HCT116 (cell line): Measurements from ENCODE around the gene DPH2. TPM values are rescaled to one million over a fixed set of nuclear protein-coding genes. Genes with fewer than 3 reads are reported as not detected.

Experiments
- ATAC-seq: fragments of 200-7000 bp; cut with Tn5 transposase; 2 replicates; pipeline ENCODE4 v1.9.1; 2020; ENCODE audit warnings: mild to moderate bottlenecking, moderate library complexity
- BruUV-seq: library from RNA; stranded (reverse); fragments of 400-500 nt; replicated peaks from 2 replicates; lab custom pipeline; 2021; lab: Mats Ljungman, UMichigan
- CTCF ChIA-PET: fragments of 300-600 bp; sonication (Branson Sonifier 250); formaldehyde crosslinking; loops from one replicate; lab custom pipeline; 2021; ENCODE audit warnings: antibody characterized with exemption; lab: Charles Lee
- POLR2A ChIA-PET: fragments of 300-600, 350-600 bp; sonication (Branson Sonifier 250); formaldehyde crosslinking; loops from one replicate; lab custom pipeline; 2021; ENCODE audit warnings: antibody characterized with exemption; lab: Charles Lee
- RAD21 ChIA-PET, 2 experiments: fragments of 300-600 bp; sonication (Branson Sonifier 250); formaldehyde crosslinking; loops; one replicate each; lab custom pipeline; 2023; ENCODE audit warnings: low total read pairs in 2 of 2; ENCODE audit not compliant: uncharacterized antibody in 2 of 2, unreplicated experiment in 2 of 2, low non-redundant PET in 1 of 2; lab: Charles Lee
- DNase-seq: peaks from one replicate; pipeline ENCODE4 v3.0.0-alpha.2; 2010; ENCODE audit warnings: low read depth, low spot score
- H2AFZ ChIP-seq: fragments of 200-600 bp; shearing (Covaris generic), sonication (generic); 2 replicates; pipeline ENCODE4 v1.6.1; 2017; ENCODE audit warnings: low read depth, mixed run types, mixed read lengths, antibody characterized with exemption, low read length; ENCODE audit not compliant: poor library complexity, severe bottlenecking
- H3K27ac ChIP-seq: 2 replicates; pipeline ENCODE4 v1.5.1; 2012; ENCODE audit warnings: low read depth, low read length
- H3K27me3 ChIP-seq: fragments of 200-600 bp; sonication (generic); 2 replicates; pipeline ENCODE4 v1.6.1; 2016; ENCODE audit warnings: mixed run types, low read length, mixed read lengths; ENCODE audit not compliant: insufficient read depth
- H3K36me3 ChIP-seq, 2 experiments: fragments of 200-500 bp in 1 of 2; fragments of 200-600 bp in 1 of 2; sonication (Bioruptor generic) in 1 of 2; sonication (generic) in 1 of 2; 2 replicates each; pipeline versions ENCODE4 v1.5.1 to v1.6.1; 2014 to 2016; ENCODE audit warnings: low read length in 2 of 2, inconsistent platforms in 1 of 2, mixed read lengths in 1 of 2, mixed run types in 1 of 2; ENCODE audit not compliant: insufficient read depth in 2 of 2, control insufficient read depth in 1 of 2
- H3K4me1 ChIP-seq, 2 experiments: fragments of 200-600 bp in 1 of 2; sonication (generic) in 1 of 2; 2 replicates each; pipeline versions ENCODE4 v1.5.1 to v1.6.1; 2012 to 2017; ENCODE audit warnings: low read length in 2 of 2, inconsistent platforms in 1 of 2, mild to moderate bottlenecking in 1 of 2, mixed read lengths in 1 of 2, mixed run types in 1 of 2, moderate library complexity in 1 of 2; ENCODE audit not compliant: insufficient read depth in 2 of 2, control insufficient read depth in 1 of 2
- H3K4me2 ChIP-seq: fragments of 200-600 bp; sonication (generic); 2 replicates; pipeline ENCODE4 v1.6.1; 2017; ENCODE audit warnings: mixed run types, low read length, mixed read lengths
- H3K4me3 ChIP-seq, 2 experiments: fragments of 200-600 bp in 1 of 2; sonication (generic) in 1 of 2; replicated peaks in 1 of 2; 2 replicates each; pipeline ENCODE4 v1.5.1; 2011 to 2016; ENCODE audit warnings: low read length in 2 of 2, control low read depth in 1 of 2, low read depth in 1 of 2, mild to moderate bottlenecking in 1 of 2, mixed read lengths in 1 of 2, mixed run types in 1 of 2
- H3K79me2 ChIP-seq: fragments of 200-600 bp; sonication (generic); 2 replicates; pipeline ENCODE4 v1.6.1; 2017; ENCODE audit warnings: mild to moderate bottlenecking, mixed run types, low read length, moderate library complexity, mixed read lengths; ENCODE audit not compliant: insufficient read depth
- H3K9ac ChIP-seq: fragments of 200-600 bp; sonication (generic); 2 replicates; pipeline ENCODE4 v1.6.1; 2016; ENCODE audit warnings: low read length, mixed read lengths
- H3K9me2 ChIP-seq: fragments of 200-600 bp; sonication (generic), shearing (Covaris generic); 2 replicates; pipeline ENCODE4 v1.6.1; 2017; ENCODE audit warnings: mixed run types, mild to moderate bottlenecking, moderate library complexity; ENCODE audit not compliant: insufficient read depth
- H3K9me3 ChIP-seq, 2 experiments: fragments of 200-500 bp in 1 of 2; fragments of 200-600 bp in 1 of 2; sonication (Bioruptor generic) in 1 of 2; sonication (generic) in 1 of 2; 2 replicates each; pipeline ENCODE4 v1.6.1; 2014 to 2017; ENCODE audit warnings: low read length in 2 of 2, mixed read lengths in 2 of 2, inconsistent platforms in 1 of 2, low read depth in 1 of 2, mild to moderate bottlenecking in 1 of 2, mixed run types in 1 of 2, moderate library complexity in 1 of 2; ENCODE audit not compliant: control insufficient read depth in 1 of 2, insufficient read depth in 1 of 2
- H4K20me1 ChIP-seq: fragments of 200-600 bp; sonication (generic), shearing (Covaris generic); 2 replicates; pipeline ENCODE4 v1.6.1; 2017; ENCODE audit warnings: mixed run types, mild to moderate bottlenecking, moderate library complexity; ENCODE audit not compliant: insufficient read depth
- ELF1 ChIP-seq: IDR thresholded peaks from 2 replicates; pipeline ENCODE4 v1.6.1; 2012; ENCODE audit warnings: low read depth, borderline replicate concordance
- EZH2 ChIP-seq: fragments of 200-600 bp; sonication (generic); IDR thresholded peaks from 2 replicates; pipeline ENCODE4 v1.6.1; 2017; ENCODE audit warnings: antibody characterized with exemption, mixed run types
- EZH2phosphoT487 ChIP-seq: fragments of 200-600 bp; IDR thresholded peaks from 2 replicates; pipeline ENCODE4 v1.6.1; 2018; ENCODE audit warnings: antibody characterized with exemption, borderline replicate concordance
- POLR2A ChIP-seq: IDR thresholded peaks from 2 replicates; pipeline ENCODE4 v1.7.0; 2011; ENCODE audit warnings: borderline replicate concordance; ENCODE audit not compliant: insufficient read depth, insufficient read length; ENCODE audit errors: extremely low read depth
- ZNF274 ChIP-seq: fragments of 200-500 bp; sonication (Bioruptor generic); IDR thresholded peaks from 2 replicates; pipeline ENCODE4 v1.6.1; 2014; ENCODE audit warnings: mild to moderate bottlenecking, low read depth, low read length, inconsistent platforms
- intact Hi-C: fragments of 100-400 bp; cut with micrococcal nuclease; formaldehyde crosslinking; loops from 2 replicates; pipeline ENCODE4 v1.10.0; 2022
- total RNA-seq: library from RNA; stranded (reverse); gene quantifications from one replicate; pipeline ENCODE4 v1.2.1, GENCODE V29; 2021; ENCODE audit not compliant: unreplicated experiment
- TF ChIP-seq, protein P1 (sequence below), 3 experiments: fragments of 200-600 bp in 1 of 3; sonication (generic) in 1 of 3; IDR thresholded peaks in 2 of 3; conservative IDR thresholded peaks in 1 of 3; 2 replicates each; pipeline ENCODE4 v1.5.1; 2012 to 2017; ENCODE audit warnings: low read depth in 2 of 3, low read length in 2 of 3, antibody characterized with exemption in 1 of 3, borderline replicate concordance in 1 of 3, control low read depth in 1 of 3, mild to moderate bottlenecking in 1 of 3, mixed read lengths in 1 of 3, mixed run types in 1 of 3, moderate library complexity in 1 of 3; ENCODE audit not compliant: insufficient read depth in 1 of 3
- TF ChIP-seq, protein P2 (sequence below): IDR thresholded peaks from 2 replicates; pipeline ENCODE4 v1.6.1; 2011; ENCODE audit warnings: mild to moderate bottlenecking, low read length, moderate library complexity; ENCODE audit not compliant: insufficient replicate concordance; ENCODE audit errors: extremely low read depth

Gene DPH2
- total RNA-seq, 1 experiment from 2014 or later: 53.2 TPM

DNA sequence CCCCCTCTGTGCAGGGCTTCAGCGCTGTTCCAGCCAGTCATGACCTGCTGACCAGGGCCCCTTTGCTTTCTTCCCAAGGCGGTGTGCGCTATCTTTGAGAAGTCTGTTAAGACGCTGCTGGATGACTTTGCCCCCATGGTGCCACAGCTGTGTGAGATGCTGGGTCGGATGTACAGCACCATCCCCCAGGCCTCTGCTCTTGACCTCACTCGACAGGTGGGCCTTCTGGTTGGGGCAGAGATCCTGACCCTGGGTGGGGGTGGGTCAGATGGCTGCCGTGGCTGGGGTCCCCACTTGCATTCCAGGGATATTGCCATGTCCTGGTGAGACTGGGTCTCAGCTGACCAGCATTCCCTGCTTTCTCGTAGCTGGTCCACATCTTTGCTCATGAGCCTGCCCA, 9.0 kb upstream of the DPH2 start:
- Histone ChIP-seq H3K36me3 (peaks cover 0 to 4% of the 10 kb centered on the region in 2 experiments; a peak in 2 of 4 replicates), H3K9me3 (no peaks in the 10 kb centered on the region), H3K27ac (no peak overlapping the region), H3K4me1 (no peaks in the 10 kb centered on the region), H2AFZ (no peak overlapping the region), H3K27me3 (no peaks in the 10 kb centered on the region), H3K79me2 (no peaks in the 10 kb centered on the region), H3K4me2 (no peak overlapping the region), H3K4me3 (no peak overlapping the region), H3K9me2 (no peaks in the 10 kb centered on the region)
- intact Hi-C loops: no loop called here
- no peak for ATAC-seq
- no TSS peak for BruUV-seq
- CTCF ChIA-PET: no interaction called here
- TF ChIP-seq EZH2: no peak
- no peak for TF ChIP-seq POLR2A
- TF ChIP-seq ZNF274: no peak
- no peak for TF ChIP-seq ELF1
- TF ChIP-seq EZH2phosphoT487: no peak
- TF ChIP-seq, protein P1, sequence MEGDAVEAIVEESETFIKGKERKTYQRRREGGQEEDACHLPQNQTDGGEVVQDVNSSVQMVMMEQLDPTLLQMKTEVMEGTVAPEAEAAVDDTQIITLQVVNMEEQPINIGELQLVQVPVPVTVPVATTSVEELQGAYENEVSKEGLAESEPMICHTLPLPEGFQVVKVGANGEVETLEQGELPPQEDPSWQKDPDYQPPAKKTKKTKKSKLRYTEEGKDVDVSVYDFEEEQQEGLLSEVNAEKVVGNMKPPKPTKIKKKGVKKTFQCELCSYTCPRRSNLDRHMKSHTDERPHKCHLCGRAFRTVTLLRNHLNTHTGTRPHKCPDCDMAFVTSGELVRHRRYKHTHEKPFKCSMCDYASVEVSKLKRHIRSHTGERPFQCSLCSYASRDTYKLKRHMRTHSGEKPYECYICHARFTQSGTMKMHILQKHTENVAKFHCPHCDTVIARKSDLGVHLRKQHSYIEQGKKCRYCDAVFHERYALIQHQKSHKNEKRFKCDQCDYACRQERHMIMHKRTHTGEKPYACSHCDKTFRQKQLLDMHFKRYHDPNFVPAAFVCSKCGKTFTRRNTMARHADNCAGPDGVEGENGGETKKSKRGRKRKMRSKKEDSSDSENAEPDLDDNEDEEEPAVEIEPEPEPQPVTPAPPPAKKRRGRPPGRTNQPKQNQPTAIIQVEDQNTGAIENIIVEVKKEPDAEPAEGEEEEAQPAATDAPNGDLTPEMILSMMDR (IDR thresholded peaks at IDR 0.05 in 2 of 3, conservative IDR thresholded peaks at IDR 0.05 in 1 of 3; ENCODE audit: borderline replicate concordance in 1 of 3, insufficient read depth in 1 of 3, low read depth in 2 of 3, low read length in 2 of 3): no peak
- TF ChIP-seq, protein P2, sequence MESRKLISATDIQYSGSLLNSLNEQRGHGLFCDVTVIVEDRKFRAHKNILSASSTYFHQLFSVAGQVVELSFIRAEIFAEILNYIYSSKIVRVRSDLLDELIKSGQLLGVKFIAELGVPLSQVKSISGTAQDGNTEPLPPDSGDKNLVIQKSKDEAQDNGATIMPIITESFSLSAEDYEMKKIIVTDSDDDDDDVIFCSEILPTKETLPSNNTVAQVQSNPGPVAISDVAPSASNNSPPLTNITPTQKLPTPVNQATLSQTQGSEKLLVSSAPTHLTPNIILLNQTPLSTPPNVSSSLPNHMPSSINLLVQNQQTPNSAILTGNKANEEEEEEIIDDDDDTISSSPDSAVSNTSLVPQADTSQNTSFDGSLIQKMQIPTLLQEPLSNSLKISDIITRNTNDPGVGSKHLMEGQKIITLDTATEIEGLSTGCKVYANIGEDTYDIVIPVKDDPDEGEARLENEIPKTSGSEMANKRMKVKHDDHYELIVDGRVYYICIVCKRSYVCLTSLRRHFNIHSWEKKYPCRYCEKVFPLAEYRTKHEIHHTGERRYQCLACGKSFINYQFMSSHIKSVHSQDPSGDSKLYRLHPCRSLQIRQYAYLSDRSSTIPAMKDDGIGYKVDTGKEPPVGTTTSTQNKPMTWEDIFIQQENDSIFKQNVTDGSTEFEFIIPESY: no peak
- TF ChIP-seq, all 23 proteins: peak for 0
- POLR2A ChIA-PET: no interaction called here
- RAD21 ChIA-PET: no interaction called here
- Histone ChIP-seq H4K20me1 (no peaks in the 10 kb centered on the region), H3K9ac (no peak overlapping the region)
- DNase-seq: no peak
